ENCODE data around the gene SELENOT.
"Not testable (repeated sequence)": the region's sequence is repeated elsewhere in the genome, so short reads cannot be mapped to it uniquely, and the experiment has no call there.

The SELENOT gene

GRCh38 chr3:150613709-150614480, 10.8 kb downstream of the SELENOT start:
- DNase-seq (ENCODE audit: low read depth), result no peak
- no peak overlapping the region for H3K4me3 ChIP-seq (ENCODE audit: low read depth, low read length)
- TF ChIP-seq CTCF (IDR thresholded peaks at IDR 0.05; ENCODE audit: low read depth, low read length, missing control alignments), result no peak

GRCh38 chr3:150620002-150620689, 17.0 kb downstream of the SELENOT start:
- no peak overlapping the region for H3K4me3 ChIP-seq (ENCODE audit: low read depth, low read length)
- TF ChIP-seq CTCF (IDR thresholded peaks at IDR 0.05; ENCODE audit: low read depth, low read length, missing control alignments), result no peak
- DNase-seq (ENCODE audit: low read depth), result no peak

- not testable (repeated sequence) for H3K4me3 ChIP-seq (ENCODE audit: low read depth, low read length); DNase-seq (ENCODE audit: low read depth)
Measured at GRCh38 chr3:150622955-150623354, 19.8 kb downstream of the SELENOT start.

- TF ChIP-seq CTCF (IDR thresholded peaks at IDR 0.05; ENCODE audit: low read depth, low read length, missing control alignments), result no peak
- H3K4me3 ChIP-seq (ENCODE audit: low read depth, low read length), result no peak overlapping the region
- no peak for DNase-seq (ENCODE audit: low read depth)
Measured at GRCh38 chr3:150623945-150624344, 20.8 kb downstream of the SELENOT start.

GRCh38 chr3:150626148-150626930, 23.2 kb downstream of the SELENOT start:
- no peak for TF ChIP-seq CTCF (IDR thresholded peaks at IDR 0.05; ENCODE audit: low read depth, low read length, missing control alignments)
- DNase-seq (ENCODE audit: low read depth), result no peak
- H3K4me3 ChIP-seq (ENCODE audit: low read depth, low read length), result no peak overlapping the region

- no peak for DNase-seq (ENCODE audit: low read depth)
Measured at GRCh38 chr3:150627557-150627956, 24.4 kb downstream of the SELENOT start.

More at GRCh38 chr3:150627557-150627956, 24.4 kb downstream of the SELENOT start:
- H3K4me3 ChIP-seq (ENCODE audit: low read depth, low read length), result no peak overlapping the region
- no peak for TF ChIP-seq CTCF (IDR thresholded peaks at IDR 0.05; ENCODE audit: low read depth, low read length, missing control alignments)
